CD14-positive monocyte (primary cell): ENCODE measurements around the gene FGFR2. TPM values are rescaled to one million over a fixed set of nuclear protein-coding genes. Genes with fewer than 3 reads are reported as not detected.

ENCODE experiments used
- DNase-seq, 3 donors: peaks; one replicate each; pipeline ENCODE4 v3.0.0-alpha.2; 2011 to 2022
- H2AFZ ChIP-seq: 2 replicates; pipeline ENCODE4 v1.6.0; 2012; ENCODE audit warnings: mild to moderate bottlenecking, low read depth, low read length, inconsistent platforms; ENCODE audit not compliant: insufficient read depth, poor library complexity, severe bottlenecking
- H3K27ac ChIP-seq, 2 donors: 1 replicate in 1 of 2; 2 replicates in 1 of 2; pipeline ENCODE4 v1.5.1; 2012 to 2013; ENCODE audit warnings: low read length in 2 of 2, control low read depth in 1 of 2, inconsistent platforms in 1 of 2, low read depth in 1 of 2, mild to moderate bottlenecking in 1 of 2
- H3K27me3 ChIP-seq, 2 donors: one replicate each; pipeline versions ENCODE4 v1.6.0 to v1.6.1; 2011 to 2013; ENCODE audit warnings: low read length in 2 of 2; ENCODE audit not compliant: control insufficient read depth in 2 of 2, insufficient read depth in 2 of 2
- H3K36me3 ChIP-seq, 2 donors: replicated peaks in 1 of 2; 1 replicate in 1 of 2; 2 replicates in 1 of 2; pipeline versions ENCODE4 v1.5.1 to v1.6.1; 2012 to 2013; ENCODE audit warnings: low read length in 2 of 2, control low read depth in 1 of 2, inconsistent platforms in 1 of 2, mild to moderate bottlenecking in 1 of 2; ENCODE audit not compliant: insufficient read depth in 2 of 2, control insufficient read depth in 1 of 2
- H3K4me1 ChIP-seq, 2 donors: 1 replicate in 1 of 2; 2 replicates in 1 of 2; pipeline versions ENCODE4 v1.5.1 to v1.6.1; 2012 to 2013; ENCODE audit warnings: low read length in 2 of 2, control low read depth in 1 of 2, inconsistent platforms in 1 of 2, mild to moderate bottlenecking in 1 of 2, moderate library complexity in 1 of 2; ENCODE audit not compliant: insufficient read depth in 2 of 2, control insufficient read depth in 1 of 2
- H3K4me2 ChIP-seq: replicated peaks from 2 replicates; pipeline ENCODE3; 2012; ENCODE audit warnings: low read length, moderate library complexity, mild to moderate bottlenecking; ENCODE audit not compliant: poor library complexity, severe bottlenecking; ENCODE audit errors: extremely low read depth
- H3K4me3 ChIP-seq, 3 experiments: fragments of 200-600 bp in 1 of 3; sonication (generic) in 1 of 3; replicated peaks in 1 of 3; 1 replicate in 2 of 3; 2 replicates in 1 of 3; pipeline ENCODE4 v1.5.1; 2011 to 2013; ENCODE audit warnings: low read length in 3 of 3, mild to moderate bottlenecking in 3 of 3, control low read depth in 2 of 3, low read depth in 2 of 3, inconsistent platforms in 1 of 3, moderate library complexity in 1 of 3
- H3K79me2 ChIP-seq: 2 replicates; pipeline ENCODE4 v1.6.0; 2012; ENCODE audit warnings: mild to moderate bottlenecking, control low read depth, inconsistent platforms, low read length, moderate library complexity; ENCODE audit not compliant: insufficient read depth
- H3K9ac ChIP-seq: 2 replicates; pipeline ENCODE4 v1.6.0; 2017; ENCODE audit warnings: low read length, mild to moderate bottlenecking; ENCODE audit not compliant: insufficient read depth, poor library complexity, severe bottlenecking
- H3K9me3 ChIP-seq, 2 donors: replicated peaks in 1 of 2; 1 replicate in 1 of 2; 2 replicates in 1 of 2; pipeline versions ENCODE4 v1.5.1 to v1.6.1; 2012 to 2013; ENCODE audit warnings: low read length in 2 of 2, control low read depth in 1 of 2; ENCODE audit not compliant: control insufficient read depth in 1 of 2, insufficient read depth in 1 of 2
- H4K20me1 ChIP-seq: 2 replicates; pipeline ENCODE4 v1.6.0; 2012; ENCODE audit warnings: mild to moderate bottlenecking, low read length, control low read depth, moderate library complexity; ENCODE audit not compliant: insufficient read depth
- H3K27ac Mint-ChIP-seq, 7 donors: one replicate each; pipeline ENCODE4 v1.8.0; 2020; ENCODE audit warnings: mild to moderate bottlenecking in 7 of 7, mixed read lengths in 7 of 7, moderate library complexity in 6 of 7, inconsistent platforms in 2 of 7
- H3K27me3 Mint-ChIP-seq, 3 donors: one replicate each; pipeline ENCODE4 v1.8.0; 2021 to 2022; ENCODE audit warnings: low read depth in 3 of 3, mild to moderate bottlenecking in 3 of 3, mixed read lengths in 3 of 3, moderate library complexity in 3 of 3, inconsistent platforms in 1 of 3
- H3K36me3 Mint-ChIP-seq, 2 donors: one replicate each; pipeline ENCODE4 v1.8.0; 2020; ENCODE audit warnings: mixed read lengths in 2 of 2, inconsistent platforms in 1 of 2, mild to moderate bottlenecking in 1 of 2
- H3K4me1 Mint-ChIP-seq: one replicate; pipeline ENCODE4 v1.8.0; 2020; ENCODE audit warnings: mild to moderate bottlenecking, mixed read lengths
- H3K4me3 Mint-ChIP-seq, 2 donors: one replicate each; pipeline ENCODE4 v1.8.0; 2020; ENCODE audit warnings: mild to moderate bottlenecking in 2 of 2, mixed read lengths in 2 of 2, moderate library complexity in 1 of 2
- H3K9me3 Mint-ChIP-seq, 7 donors: one replicate each; pipeline ENCODE4 v1.8.0; 2020 to 2022; ENCODE audit warnings: mixed read lengths in 7 of 7, mild to moderate bottlenecking in 6 of 7, moderate library complexity in 6 of 7, inconsistent platforms in 2 of 7
- CTCF ChIP-seq: fragments of 200-600 bp; IDR thresholded peaks from one replicate; pipeline ENCODE4 v1.8.0; 2022; ENCODE audit warnings: antibody characterized with exemption, mild to moderate bottlenecking
- WGBS: methylation state at CpG from one replicate; pipeline ENCODE4 v1.1.5; 2013; ENCODE audit warnings: missing lambda C conversion rate; ENCODE audit not compliant: insufficient coverage; 5-methylcytosine and 5-hydroxymethylcytosine counted together
- intact Hi-C, 2 donors: fragments of 100-400 bp; cut with micrococcal nuclease; formaldehyde crosslinking; loops; one replicate each; pipeline versions ENCODE4 v1.15.0 to v1.15.1; 2023
- polyA plus RNA-seq, 3 donors: library from polyadenylated mRNA; depleted of rRNA in 1 of 3; unstranded in 2 of 3; stranded (reverse) in 1 of 3; fragments of 300-500 nt in 2 of 3; fragments of >200 nt in 1 of 3; fragmentation: Illumina TruSeq in 2 of 3; gene quantifications; 1 replicate in 2 of 3; 2 replicates in 1 of 3; pipeline ENCODE4 v1.2.3, GENCODE V29; 2012 to 2021

Gene FGFR2
- polyA plus RNA-seq, 3 donors = not detected

- H3K4me2 ChIP-seq = no peak overlapping the region
- intact Hi-C loops = no loop called here
- no peaks in the 10 kb centered on the region for H3K36me3 ChIP-seq
- Mint-ChIP-seq H3K27ac (no peak overlapping the region), H3K9me3 (no peaks in the 10 kb centered on the region), H3K36me3 (no peaks in the 10 kb centered on the region), H3K4me1 (peaks cover 2% of the 10 kb centered on the region), H3K27me3 (peaks cover 14 to 33% (median 23%) of the 10 kb centered on the region in 3 donors), H3K4me3 (no peak overlapping the region)
- WGBS = 73% methylated on average over 3 of the region's 7 CpGs
- no peaks in the 10 kb centered on the region for H3K4me1 ChIP-seq
- peaks cover 7 to 26% of the 10 kb centered on the region in 2 donors for H3K27me3 ChIP-seq
- no peak overlapping the region for H3K4me3 ChIP-seq
- H3K9me3 ChIP-seq = no peaks in the 10 kb centered on the region
- no peak overlapping the region for H3K9ac ChIP-seq
- no peak overlapping the region for H2AFZ ChIP-seq
- no peaks in the 10 kb centered on the region for H4K20me1 ChIP-seq
- no peak for DNase-seq
- no peak overlapping the region for H3K27ac ChIP-seq
- no peak for TF ChIP-seq CTCF
- no peaks in the 10 kb centered on the region for H3K79me2 ChIP-seq
These were observed 12.6 kb upstream of the FGFR2 start for GRCh38 chr10:121610798-121611323.

- Histone ChIP-seq H3K9ac (no peak overlapping the region), H2AFZ (no peak overlapping the region), H3K4me2 (no peak overlapping the region), H3K4me1 (no peaks in the 10 kb centered on the region), H4K20me1 (no peaks in the 10 kb centered on the region), H3K9me3 (no peaks in the 10 kb centered on the region), H3K27ac (no peak overlapping the region), H3K4me3 (no peak overlapping the region), H3K36me3 (no peaks in the 10 kb centered on the region), H3K27me3 (peaks cover 7 to 28% of the 10 kb centered on the region in 2 donors), H3K79me2 (no peaks in the 10 kb centered on the region)
- H3K27me3 Mint-ChIP-seq = peaks cover 19 to 40% (median 20%) of the 10 kb centered on the region in 3 donors
- H3K27ac Mint-ChIP-seq = no peak overlapping the region
- H3K9me3 Mint-ChIP-seq = no peaks in the 10 kb centered on the region
- no peaks in the 10 kb centered on the region for H3K36me3 Mint-ChIP-seq
- no peak for TF ChIP-seq CTCF
- peak overlapping the region in 1 of 2 donors; percentile 21 for H3K4me3 Mint-ChIP-seq
- DNase-seq = no peak
- H3K4me1 Mint-ChIP-seq = peaks cover 2% of the 10 kb centered on the region
- intact Hi-C loops = loop anchor here in 1 of 2 donors (10.0 kb wide), 1 partner anchor 665 kb away; no protein-coding TSS in a partner anchor
- WGBS = 87% methylated on average over 13 of the region's 17 CpGs
These were observed 11.5 kb upstream of the FGFR2 start for GRCh38 chr10:121609426-121610380.
